Measurements from ENCODE around the gene CHRM1. TPM values are rescaled to one million over a fixed set of nuclear protein-coding genes. Genes with fewer than 3 reads are reported as not detected.

CHRM1 gene
- total and polyA plus RNA-seq, 2 of the 13 experiments (the other 11 are each of a cell fraction or from before 2014, with no cell fraction given): not detected

DNA sequence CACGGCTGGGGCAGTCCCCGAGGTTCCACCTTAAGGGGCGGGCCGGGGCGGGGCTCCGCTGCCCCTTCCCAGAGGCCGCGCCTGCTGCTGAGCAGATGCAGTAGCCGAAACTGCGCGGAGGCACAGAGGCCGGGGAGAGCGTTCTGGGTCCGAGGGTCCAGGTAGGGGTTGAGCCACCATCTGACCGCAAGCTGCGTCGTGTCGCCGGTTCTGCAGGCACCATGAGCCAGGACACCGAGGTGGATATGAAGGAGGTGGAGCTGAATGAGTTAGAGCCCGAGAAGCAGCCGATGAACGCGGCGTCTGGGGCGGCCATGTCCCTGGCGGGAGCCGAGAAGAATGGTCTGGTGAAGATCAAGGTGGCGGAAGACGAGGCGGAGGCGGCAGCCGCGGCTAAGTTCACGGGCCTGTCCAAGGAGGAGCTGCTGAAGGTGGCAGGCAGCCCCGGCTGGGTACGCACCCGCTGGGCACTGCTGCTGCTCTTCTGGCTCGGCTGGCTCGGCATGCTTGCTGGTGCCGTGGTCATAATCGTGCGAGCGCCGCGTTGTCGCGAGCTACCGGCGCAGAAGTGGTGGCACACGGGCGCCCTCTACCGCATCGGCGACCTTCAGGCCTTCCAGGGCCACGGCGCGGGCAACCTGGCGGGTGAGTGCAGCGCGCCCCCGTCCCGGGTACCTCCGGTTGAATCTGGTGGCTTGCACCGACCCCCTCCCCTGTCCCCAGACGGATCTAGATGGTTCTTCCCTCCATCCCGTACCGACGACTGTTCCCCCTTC lies 40.2 kb downstream of the CHRM1 start, which contains the start of gene SLC3A2 (continued):
- TF ChIP-seq, protein P1, sequence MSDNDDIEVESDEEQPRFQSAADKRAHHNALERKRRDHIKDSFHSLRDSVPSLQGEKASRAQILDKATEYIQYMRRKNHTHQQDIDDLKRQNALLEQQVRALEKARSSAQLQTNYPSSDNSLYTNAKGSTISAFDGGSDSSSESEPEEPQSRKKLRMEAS (IDR thresholded peaks at IDR 0.05): peak; percentile 80; the same call in 1 of the 2 replicates
- TF ChIP-seq, protein P2, sequence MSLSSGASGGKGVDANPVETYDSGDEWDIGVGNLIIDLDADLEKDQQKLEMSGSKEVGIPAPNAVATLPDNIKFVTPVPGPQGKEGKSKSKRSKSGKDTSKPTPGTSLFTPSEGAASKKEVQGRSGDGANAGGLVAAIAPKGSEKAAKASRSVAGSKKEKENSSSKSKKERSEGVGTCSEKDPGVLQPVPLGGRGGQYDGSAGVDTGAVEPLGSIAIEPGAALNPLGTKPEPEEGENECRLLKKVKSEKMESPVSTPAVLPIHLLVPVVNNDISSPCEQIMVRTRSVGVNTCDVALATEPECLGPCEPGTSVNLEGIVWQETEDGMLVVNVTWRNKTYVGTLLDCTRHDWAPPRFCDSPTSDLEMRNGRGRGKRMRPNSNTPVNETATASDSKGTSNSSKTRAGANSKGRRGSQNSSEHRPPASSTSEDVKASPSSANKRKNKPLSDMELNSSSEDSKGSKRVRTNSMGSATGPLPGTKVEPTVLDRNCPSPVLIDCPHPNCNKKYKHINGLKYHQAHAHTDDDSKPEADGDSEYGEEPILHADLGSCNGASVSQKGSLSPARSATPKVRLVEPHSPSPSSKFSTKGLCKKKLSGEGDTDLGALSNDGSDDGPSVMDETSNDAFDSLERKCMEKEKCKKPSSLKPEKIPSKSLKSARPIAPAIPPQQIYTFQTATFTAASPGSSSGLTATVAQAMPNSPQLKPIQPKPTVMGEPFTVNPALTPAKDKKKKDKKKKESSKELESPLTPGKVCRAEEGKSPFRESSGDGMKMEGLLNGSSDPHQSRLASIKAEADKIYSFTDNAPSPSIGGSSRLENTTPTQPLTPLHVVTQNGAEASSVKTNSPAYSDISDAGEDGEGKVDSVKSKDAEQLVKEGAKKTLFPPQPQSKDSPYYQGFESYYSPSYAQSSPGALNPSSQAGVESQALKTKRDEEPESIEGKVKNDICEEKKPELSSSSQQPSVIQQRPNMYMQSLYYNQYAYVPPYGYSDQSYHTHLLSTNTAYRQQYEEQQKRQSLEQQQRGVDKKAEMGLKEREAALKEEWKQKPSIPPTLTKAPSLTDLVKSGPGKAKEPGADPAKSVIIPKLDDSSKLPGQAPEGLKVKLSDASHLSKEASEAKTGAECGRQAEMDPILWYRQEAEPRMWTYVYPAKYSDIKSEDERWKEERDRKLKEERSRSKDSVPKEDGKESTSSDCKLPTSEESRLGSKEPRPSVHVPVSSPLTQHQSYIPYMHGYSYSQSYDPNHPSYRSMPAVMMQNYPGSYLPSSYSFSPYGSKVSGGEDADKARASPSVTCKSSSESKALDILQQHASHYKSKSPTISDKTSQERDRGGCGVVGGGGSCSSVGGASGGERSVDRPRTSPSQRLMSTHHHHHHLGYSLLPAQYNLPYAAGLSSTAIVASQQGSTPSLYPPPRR (CRISPR knock-in tag; IDR thresholded peaks at IDR 0.05; ENCODE audit: borderline replicate concordance): peak; percentile 40; the same call in 1 of the 2 replicates
- TF ChIP-seq BATF2 (CRISPR knock-in tag; IDR thresholded peaks at IDR 0.05) (peak; percentile 91), GPN1 (CRISPR knock-in tag; IDR thresholded peaks at IDR 0.05; ENCODE audit: borderline replicate concordance) (peak; percentile 51; the same call in 1 of the 2 replicates), NCOA1 (CRISPR knock-in tag; IDR thresholded peaks at IDR 0.05) (peak; percentile 80; the same call in 1 of the 2 replicates), EED (CRISPR knock-in tag; IDR thresholded peaks at IDR 0.05) (peak; percentile 73; the same call in 1 of the 2 replicates), ZFY (CRISPR knock-in tag; IDR thresholded peaks at IDR 0.05) (peak; percentile 77), ZNF276 (CRISPR knock-in tag; IDR thresholded peaks at IDR 0.05; ENCODE audit: low read depth) (peak; percentile 100), ZNF607 (CRISPR knock-in tag; IDR thresholded peaks at IDR 0.05; ENCODE audit: borderline replicate concordance) (0 out of 2 replicates have a peak, but pooled peaks have one; percentile 55), GATAD1 (CRISPR knock-in tag; IDR thresholded peaks at IDR 0.05) (peak; percentile 82), MYPOP (CRISPR knock-in tag; IDR thresholded peaks at IDR 0.05) (peak; percentile 92), ZNF598 (CRISPR knock-in tag; IDR thresholded peaks at IDR 0.05; ENCODE audit: borderline replicate concordance) (peak; percentile 89; the same call in 1 of the 2 replicates), FOXK1 (CRISPR knock-in tag; IDR thresholded peaks at IDR 0.05; ENCODE audit: borderline replicate concordance, low read depth) (peak; percentile 71; the same call in 1 of the 2 replicates), ZC3H13 (CRISPR knock-in tag; IDR thresholded peaks at IDR 0.05) (peak; percentile 84; the same call in 1 of the 2 replicates)
- TF ChIP-seq, protein P3, sequence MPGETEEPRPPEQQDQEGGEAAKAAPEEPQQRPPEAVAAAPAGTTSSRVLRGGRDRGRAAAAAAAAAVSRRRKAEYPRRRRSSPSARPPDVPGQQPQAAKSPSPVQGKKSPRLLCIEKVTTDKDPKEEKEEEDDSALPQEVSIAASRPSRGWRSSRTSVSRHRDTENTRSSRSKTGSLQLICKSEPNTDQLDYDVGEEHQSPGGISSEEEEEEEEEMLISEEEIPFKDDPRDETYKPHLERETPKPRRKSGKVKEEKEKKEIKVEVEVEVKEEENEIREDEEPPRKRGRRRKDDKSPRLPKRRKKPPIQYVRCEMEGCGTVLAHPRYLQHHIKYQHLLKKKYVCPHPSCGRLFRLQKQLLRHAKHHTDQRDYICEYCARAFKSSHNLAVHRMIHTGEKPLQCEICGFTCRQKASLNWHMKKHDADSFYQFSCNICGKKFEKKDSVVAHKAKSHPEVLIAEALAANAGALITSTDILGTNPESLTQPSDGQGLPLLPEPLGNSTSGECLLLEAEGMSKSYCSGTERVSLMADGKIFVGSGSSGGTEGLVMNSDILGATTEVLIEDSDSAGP (CRISPR knock-in tag; IDR thresholded peaks at IDR 0.05; ENCODE audit: borderline replicate concordance): peak; percentile 92; the same call in 1 of the 2 replicates

Measured in HepG2 (cell line).